ENCODE results near the gene CAMK2A. TPM values are rescaled to one million over a fixed set of nuclear protein-coding genes. Genes with fewer than 3 reads are reported as not detected.

Gene CAMK2A
- total RNA-seq, 4 donors from 2014 or later: 32.0 to 78.1 (median 48.6) TPM

DNA sequence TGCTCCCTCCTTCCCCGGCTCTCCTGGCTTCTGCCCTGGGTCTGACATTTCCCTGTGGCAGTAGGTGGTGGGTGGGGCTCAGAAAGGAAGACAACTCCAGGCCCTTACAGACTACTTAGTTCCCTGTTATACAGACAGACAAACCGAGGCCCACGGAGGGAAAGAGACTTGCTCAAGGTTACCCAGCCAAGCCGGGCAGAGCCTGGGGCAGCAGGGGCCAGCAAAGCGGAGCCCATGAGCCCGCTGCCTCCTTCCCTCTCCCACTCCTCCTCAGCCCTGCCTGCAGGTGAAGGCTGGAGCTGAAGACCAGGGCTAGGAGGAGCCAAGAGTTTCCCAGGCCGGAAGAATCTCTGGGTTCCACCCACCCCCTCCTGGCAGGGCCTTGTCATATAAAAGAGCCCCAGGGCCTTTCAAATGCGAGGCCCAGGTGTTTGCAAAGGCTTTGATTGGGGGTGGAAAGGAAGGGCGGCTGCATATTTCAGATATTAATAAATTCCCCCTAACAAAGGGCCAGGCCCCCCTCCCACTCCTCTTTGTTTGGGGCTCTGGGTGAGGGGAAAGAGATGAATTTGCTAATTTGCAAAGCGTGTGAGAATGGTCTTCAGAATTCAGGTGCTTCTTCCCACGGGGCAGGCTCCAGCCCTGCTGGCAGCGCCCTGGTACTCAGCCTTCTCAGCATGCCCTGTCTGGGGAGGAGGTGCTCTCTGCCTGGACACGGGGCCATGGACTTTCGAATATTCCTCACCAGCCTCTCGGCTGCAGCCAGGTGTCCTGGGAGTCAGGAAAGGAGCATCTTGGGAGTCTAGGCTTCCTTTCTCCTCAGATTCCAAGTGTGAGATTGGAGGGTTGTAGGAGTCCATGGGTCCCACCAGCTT lies 78.2 kb downstream of the CAMK2A start:
- no peak for ATAC-seq
- H3K27ac ChIP-seq: no peak overlapping the region
- no peaks in the 10 kb centered on the region for H3K36me3 ChIP-seq
- H3K9me3 ChIP-seq: no peaks in the 10 kb centered on the region
- no peaks in the 10 kb centered on the region for H3K4me1 ChIP-seq
- in situ Hi-C loops (cut with MboI; ENCODE audit: low sequenced_read_pairs in 4 of 4): loop anchor here in 2 of 4 donors (5.0 to 25.0 kb wide), 2 partner anchors 49 to 174 kb away; no protein-coding TSS in a partner anchor
- H3K4me3 ChIP-seq: no peak overlapping the region
- TF ChIP-seq POLR2A (IDR thresholded peaks at IDR 0.05): no peak
- TF ChIP-seq, protein P1, sequence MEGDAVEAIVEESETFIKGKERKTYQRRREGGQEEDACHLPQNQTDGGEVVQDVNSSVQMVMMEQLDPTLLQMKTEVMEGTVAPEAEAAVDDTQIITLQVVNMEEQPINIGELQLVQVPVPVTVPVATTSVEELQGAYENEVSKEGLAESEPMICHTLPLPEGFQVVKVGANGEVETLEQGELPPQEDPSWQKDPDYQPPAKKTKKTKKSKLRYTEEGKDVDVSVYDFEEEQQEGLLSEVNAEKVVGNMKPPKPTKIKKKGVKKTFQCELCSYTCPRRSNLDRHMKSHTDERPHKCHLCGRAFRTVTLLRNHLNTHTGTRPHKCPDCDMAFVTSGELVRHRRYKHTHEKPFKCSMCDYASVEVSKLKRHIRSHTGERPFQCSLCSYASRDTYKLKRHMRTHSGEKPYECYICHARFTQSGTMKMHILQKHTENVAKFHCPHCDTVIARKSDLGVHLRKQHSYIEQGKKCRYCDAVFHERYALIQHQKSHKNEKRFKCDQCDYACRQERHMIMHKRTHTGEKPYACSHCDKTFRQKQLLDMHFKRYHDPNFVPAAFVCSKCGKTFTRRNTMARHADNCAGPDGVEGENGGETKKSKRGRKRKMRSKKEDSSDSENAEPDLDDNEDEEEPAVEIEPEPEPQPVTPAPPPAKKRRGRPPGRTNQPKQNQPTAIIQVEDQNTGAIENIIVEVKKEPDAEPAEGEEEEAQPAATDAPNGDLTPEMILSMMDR (IDR thresholded peaks at IDR 0.05 in 4 of 5, conservative IDR thresholded peaks at IDR 0.05 in 1 of 5): no peak
- intact Hi-C loops (cut with DNase I; ENCODE audit: low total_unique reads): no loop called here
- no peaks in the 10 kb centered on the region for H3K27me3 ChIP-seq
- no peak for DNase-seq

DNA sequence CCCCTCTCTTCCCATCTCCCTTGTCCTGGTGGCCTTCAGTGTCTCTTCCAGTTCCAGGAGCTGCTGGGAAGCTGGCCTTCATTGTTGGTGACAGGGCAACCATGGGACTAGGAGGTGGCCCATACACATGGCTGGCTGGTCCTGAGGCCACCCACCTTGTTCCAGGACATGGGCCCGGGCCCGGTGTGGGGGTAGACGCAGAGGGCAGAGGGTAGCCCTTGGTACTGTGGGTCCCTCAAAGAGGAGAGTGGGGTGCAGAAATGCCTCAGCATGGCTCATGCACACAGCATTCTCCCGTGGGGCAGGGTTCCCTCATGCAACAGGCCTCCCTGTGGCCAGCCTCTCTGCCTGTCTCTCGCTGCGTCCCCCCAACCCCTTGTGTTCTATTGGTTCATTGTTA lies 78.9 kb downstream of the CAMK2A start:
- H3K9me3 ChIP-seq: no peaks in the 10 kb centered on the region
- no peaks in the 10 kb centered on the region for H3K4me1 ChIP-seq
- H3K27ac ChIP-seq: no peak overlapping the region
- no peak for TF ChIP-seq POLR2A (IDR thresholded peaks at IDR 0.05)
- TF ChIP-seq, protein P1 (IDR thresholded peaks at IDR 0.05 in 4 of 5, conservative IDR thresholded peaks at IDR 0.05 in 1 of 5): no peak
- no peak overlapping the region for H3K4me3 ChIP-seq
- intact Hi-C loops (cut with DNase I; ENCODE audit: low total_unique reads) (no loop called here), in situ Hi-C loops (cut with MboI; ENCODE audit: low sequenced_read_pairs in 4 of 4) (loop anchor here in 2 of 4 donors (5.0 to 25.0 kb wide), 2 partner anchors 48 to 173 kb away; no protein-coding TSS in a partner anchor)
- ATAC-seq (no peak), DNase-seq (no peak)
- no peaks in the 10 kb centered on the region for H3K27me3 ChIP-seq
- H3K36me3 ChIP-seq: no peaks in the 10 kb centered on the region

DNA sequence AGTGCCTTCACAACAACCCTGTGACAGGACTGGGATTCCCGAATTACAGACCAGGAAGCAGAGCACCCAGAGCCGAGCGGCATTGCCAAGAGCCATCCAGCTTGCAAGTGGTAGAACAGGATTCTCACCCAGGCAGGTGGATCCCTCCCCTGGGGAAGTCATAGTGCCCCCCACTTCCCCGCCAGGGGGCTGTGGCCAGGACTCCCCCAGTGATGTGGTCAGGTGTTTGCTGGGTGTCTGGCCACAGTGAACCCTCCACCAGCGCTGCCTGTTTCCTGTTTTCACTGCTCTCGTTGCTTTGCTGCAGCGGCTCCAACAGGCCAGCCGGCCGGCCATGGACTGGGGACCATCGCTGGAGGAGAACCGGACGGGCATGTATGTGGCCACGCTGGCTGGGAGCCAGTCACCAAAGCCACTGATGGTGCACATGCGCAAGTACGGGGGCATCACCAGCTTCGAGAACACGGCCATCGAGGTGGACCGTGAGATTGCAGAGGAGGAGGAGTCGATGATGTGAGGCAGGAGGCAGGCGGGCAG lies 80.4 kb downstream of the CAMK2A start:
- intact Hi-C loops (cut with DNase I; ENCODE audit: low total_unique reads): no loop called here
- no peak overlapping the region for H3K27ac ChIP-seq
- in situ Hi-C loops (cut with MboI; ENCODE audit: low sequenced_read_pairs in 4 of 4): loop anchor here in 1 of 4 donors (25.0 kb wide), 1 partner anchor 172 kb away; no protein-coding TSS in a partner anchor
- ATAC-seq (no peak), DNase-seq (no peak)
- H3K4me3 ChIP-seq: no peak overlapping the region
- no peak for TF ChIP-seq POLR2A (IDR thresholded peaks at IDR 0.05)
- TF ChIP-seq, protein P1 (IDR thresholded peaks at IDR 0.05 in 4 of 5, conservative IDR thresholded peaks at IDR 0.05 in 1 of 5): no peak
- H3K4me1 ChIP-seq: no peaks in the 10 kb centered on the region
- no peaks in the 10 kb centered on the region for H3K27me3 ChIP-seq
- no peaks in the 10 kb centered on the region for H3K36me3 ChIP-seq
- H3K9me3 ChIP-seq: no peaks in the 10 kb centered on the region

DNA sequence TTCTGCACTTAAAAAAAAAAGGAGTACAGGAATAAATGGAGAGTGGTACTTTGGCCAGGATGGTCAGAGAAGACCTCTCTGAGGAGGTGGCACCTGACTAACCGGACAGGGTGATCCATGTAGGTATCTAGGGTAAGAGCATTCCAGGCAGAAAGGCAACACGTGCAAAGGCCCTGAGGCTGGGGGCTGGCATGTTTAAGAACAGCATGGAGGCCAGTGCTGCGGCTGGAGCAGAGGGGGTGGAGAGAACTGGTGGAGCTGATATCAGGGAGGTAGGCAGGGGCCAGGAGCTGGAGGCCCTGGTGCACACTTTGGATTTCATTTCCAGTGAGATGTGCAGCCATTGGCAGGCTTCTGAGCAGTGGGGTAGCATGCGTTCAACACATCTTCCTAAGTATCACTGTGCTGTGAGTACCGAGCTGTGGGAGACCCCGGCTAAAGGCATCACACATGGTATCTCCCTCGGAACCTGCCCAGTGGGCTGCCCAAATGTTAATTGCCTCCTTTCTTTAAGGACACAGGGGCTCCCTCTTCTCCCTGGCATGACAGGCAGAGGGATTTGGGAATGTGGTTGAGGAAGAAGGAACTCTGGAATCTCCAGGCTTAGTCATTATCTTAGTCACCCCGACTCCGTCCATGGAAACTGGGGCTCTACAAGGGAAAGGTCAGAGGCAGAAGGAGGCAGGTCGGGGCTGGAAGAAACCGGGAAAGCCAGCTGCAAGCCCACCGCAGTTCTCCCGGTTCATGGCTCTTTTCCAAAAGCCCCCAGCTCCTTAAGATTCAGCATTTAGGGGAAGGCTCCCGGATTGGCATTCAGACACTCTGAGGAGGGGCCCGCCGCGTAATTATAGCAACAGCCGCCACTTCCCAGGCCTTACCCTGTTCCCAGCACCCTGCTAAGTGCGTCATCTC lies 81.1 kb downstream of the CAMK2A start:
- no peak overlapping the region for H3K27ac ChIP-seq
- H3K36me3 ChIP-seq: no peaks in the 10 kb centered on the region
- no peak for ATAC-seq
- no peaks in the 10 kb centered on the region for H3K4me1 ChIP-seq
- H3K27me3 ChIP-seq: no peaks in the 10 kb centered on the region
- in situ Hi-C loops (cut with MboI; ENCODE audit: low sequenced_read_pairs in 4 of 4): loop anchor here in 1 of 4 donors (25.0 kb wide), 1 partner anchor 171 kb away; no protein-coding TSS in a partner anchor
- no peak overlapping the region for H3K4me3 ChIP-seq
- no peak for TF ChIP-seq POLR2A (IDR thresholded peaks at IDR 0.05)
- TF ChIP-seq, protein P1 (IDR thresholded peaks at IDR 0.05 in 4 of 5, conservative IDR thresholded peaks at IDR 0.05 in 1 of 5): no peak
- no peaks in the 10 kb centered on the region for H3K9me3 ChIP-seq
- DNase-seq: no peak
- intact Hi-C loops (cut with DNase I; ENCODE audit: low total_unique reads): no loop called here

Data from gastrocnemius medialis (tissue), 4 donors.